Right lobe of liver (tissue), 4 donors: ENCODE results near the gene NDFIP2.

ENCODE experiments used
- CTCF ChIP-seq, 4 donors: fragments of 200-600 bp in 3 of 4; fragments of 450-650 bp in 1 of 4; IDR thresholded peaks; one replicate each; pipeline versions ENCODE4 v1.5.1 to v1.8.0; 2016 to 2022; ENCODE audit warnings: antibody characterized with exemption in 4 of 4, mild to moderate bottlenecking in 2 of 4
- POLR2A ChIP-seq: fragments of 450-650 bp; IDR thresholded peaks from one replicate; pipeline ENCODE4 v1.6.1; 2017; ENCODE audit warnings: antibody characterized with exemption, mild to moderate bottlenecking
- donor health status: DM: no; HTN: no; CAD: no.
- donor health status: DM: no; HTN: no; CAD: no.
- donor health status: DM: no; HTN: yes; CAD: no.

GRCh38 chr13:79434556-79434955 is 46.4 kb upstream of the NDFIP2 start:
- TF ChIP-seq CTCF (IDR thresholded peaks at IDR 0.05) (no peak), POLR2A (no peak)
